HG02763 (cell line): ENCODE data around the gene STARD8.
"Not testable (repeated sequence)": the region's sequence is repeated elsewhere in the genome, so short reads cannot be mapped to it uniquely, and the experiment has no call there.

Experiments
- ATAC-seq: cut with Tn5 transposase; IDR thresholded peaks from one replicate; pipeline ENCODE4 v1.9.1; 2021; ENCODE audit warnings: mild to moderate bottlenecking, moderate library complexity; ENCODE audit not compliant: unreplicated experiment

The STARD8 gene

GRCh38 chrX:68659385-68659784, 11.9 kb downstream of the STARD8 start:
- no peak for ATAC-seq

GRCh38 chrX:68659786-68660185, 12.3 kb downstream of the STARD8 start:
- ATAC-seq, result no peak

- ATAC-seq, result no peak
These were observed 13.3 kb downstream of the STARD8 start for GRCh38 chrX:68660746-68661145.

- no peak for ATAC-seq
These were observed 18.0 kb downstream of the STARD8 start for GRCh38 chrX:68665502-68665901.

GRCh38 chrX:68666580-68666979, 19.1 kb downstream of the STARD8 start:
- ATAC-seq, result no peak

- no peak for ATAC-seq
These were observed 21.8 kb downstream of the STARD8 start for GRCh38 chrX:68669094-68669860.

- ATAC-seq, result no peak
These were observed 22.4 kb downstream of the STARD8 start for GRCh38 chrX:68669871-68670270.

GRCh38 chrX:68671221-68671620, 23.8 kb downstream of the STARD8 start:
- no peak for ATAC-seq

- no peak for ATAC-seq
These were observed 25.3 kb downstream of the STARD8 start for GRCh38 chrX:68672581-68673318.

GRCh38 chrX:68675571-68675970, 28.1 kb downstream of the STARD8 start:
- ATAC-seq, result no peak

- no peak for ATAC-seq
These were observed 28.9 kb downstream of the STARD8 start for GRCh38 chrX:68676335-68676734.

GRCh38 chrX:68677998-68678397, 30.5 kb downstream of the STARD8 start:
- ATAC-seq, result no peak

GRCh38 chrX:68681443-68681941, 34.0 kb downstream of the STARD8 start:
- no peak for ATAC-seq

- no peak for ATAC-seq
These were observed 35.3 kb downstream of the STARD8 start for GRCh38 chrX:68682790-68683189.

- no peak for ATAC-seq
These were observed 36.1 kb downstream of the STARD8 start for GRCh38 chrX:68683580-68683979.

- ATAC-seq, result no peak
These were observed 36.9 kb downstream of the STARD8 start for GRCh38 chrX:68684291-68684918.

GRCh38 chrX:68684919-68685304, 37.4 kb downstream of the STARD8 start:
- no peak for ATAC-seq

GRCh38 chrX:68685685-68686084, 38.2 kb downstream of the STARD8 start:
- no peak for ATAC-seq

GRCh38 chrX:68686097-68686977, 38.9 kb downstream of the STARD8 start:
- ATAC-seq, result no peak

GRCh38 chrX:68688931-68689330, 41.5 kb downstream of the STARD8 start:
- ATAC-seq, result not testable (repeated sequence)
